T-helper 1 cell treated with Interleukin-12 subunit alpha and Interleukin-12 subunit beta and Interleukin-4 antibody, amounts not matched to agents 30 μg/mL and 1 μg/mL, for 36 hours (primary cell): ENCODE measurements around the gene CDKAL1.

Source experiments
- H3K27ac Mint-ChIP-seq: one replicate; pipeline ENCODE4 v1.8.0; 2021; ENCODE audit warnings: mild to moderate bottlenecking, mixed read lengths
- H3K27me3 Mint-ChIP-seq: one replicate; pipeline ENCODE4 v1.8.0; 2021; ENCODE audit warnings: low read depth, mixed read lengths
- H3K36me3 Mint-ChIP-seq: one replicate; pipeline ENCODE4 v1.8.0; 2021; ENCODE audit warnings: low read depth, mixed read lengths
- H3K4me1 Mint-ChIP-seq: one replicate; pipeline ENCODE4 v1.8.0; 2021; ENCODE audit warnings: low read depth, mixed read lengths
- H3K4me3 Mint-ChIP-seq: one replicate; pipeline ENCODE4 v1.8.0; 2021; ENCODE audit warnings: mild to moderate bottlenecking, moderate library complexity, mixed read lengths
- H3K9me3 Mint-ChIP-seq: one replicate; pipeline ENCODE4 v1.8.0; 2021; ENCODE audit warnings: mixed read lengths

CDKAL1 gene

GRCh38 chr6:20678831-20679352 is 144.6 kb downstream of the CDKAL1 start:
- H3K27ac Mint-ChIP-seq = no peak overlapping the region
- no peaks in the 10 kb centered on the region for H3K9me3 Mint-ChIP-seq
- peaks cover 12% of the 10 kb centered on the region for H3K4me1 Mint-ChIP-seq
- no peak overlapping the region for H3K4me3 Mint-ChIP-seq
- H3K36me3 Mint-ChIP-seq = peaks cover 9% of the 10 kb centered on the region
- no peaks in the 10 kb centered on the region for H3K27me3 Mint-ChIP-seq

GRCh38 chr6:20680697-20681165 is 146.5 kb downstream of the CDKAL1 start:
- H3K4me3 Mint-ChIP-seq = no peak overlapping the region
- H3K27me3 Mint-ChIP-seq = no peaks in the 10 kb centered on the region
- H3K36me3 Mint-ChIP-seq = peaks cover 9% of the 10 kb centered on the region
- H3K4me1 Mint-ChIP-seq = peaks cover 12% of the 10 kb centered on the region
- peak overlapping the region; percentile 55 for H3K27ac Mint-ChIP-seq
- no peaks in the 10 kb centered on the region for H3K9me3 Mint-ChIP-seq

- Mint-ChIP-seq H3K9me3 (no peaks in the 10 kb centered on the region), H3K27me3 (no peaks in the 10 kb centered on the region), H3K36me3 (peaks cover 9% of the 10 kb centered on the region), H3K4me3 (no peak overlapping the region), H3K4me1 (peaks cover 12% of the 10 kb centered on the region), H3K27ac (peak overlapping the region; percentile 55)
Observed at GRCh38 chr6:20681243-20681684, 147.0 kb downstream of the CDKAL1 start.

GRCh38 chr6:20684474-20684873 is 150.2 kb downstream of the CDKAL1 start:
- Mint-ChIP-seq H3K4me1 (peaks cover 16% of the 10 kb centered on the region), H3K27me3 (no peaks in the 10 kb centered on the region), H3K36me3 (peaks cover 2% of the 10 kb centered on the region), H3K4me3 (no peak overlapping the region), H3K9me3 (no peaks in the 10 kb centered on the region), H3K27ac (no peak overlapping the region)

GRCh38 chr6:20686142-20686541 is 151.9 kb downstream of the CDKAL1 start:
- Mint-ChIP-seq H3K4me1 (peaks cover 9% of the 10 kb centered on the region), H3K9me3 (no peaks in the 10 kb centered on the region), H3K4me3 (no peak overlapping the region), H3K27me3 (no peaks in the 10 kb centered on the region), H3K27ac (no peak overlapping the region), H3K36me3 (peaks cover 2% of the 10 kb centered on the region)

- Mint-ChIP-seq H3K9me3 (no peaks in the 10 kb centered on the region), H3K36me3 (peaks cover 2% of the 10 kb centered on the region)
Observed at GRCh38 chr6:20687494-20687893, 153.2 kb downstream of the CDKAL1 start.

GRCh38 chr6:20688710-20689500 is 154.6 kb downstream of the CDKAL1 start:
- Mint-ChIP-seq H3K27ac (no peak overlapping the region), H3K9me3 (no peaks in the 10 kb centered on the region), H3K4me3 (peak overlapping the region; percentile 37), H3K4me1 (peaks cover 9% of the 10 kb centered on the region), H3K36me3 (no peaks in the 10 kb centered on the region), H3K27me3 (no peaks in the 10 kb centered on the region)

More at GRCh38 chr6:20687494-20687893, 153.2 kb downstream of the CDKAL1 start:
- Mint-ChIP-seq H3K4me1 (peaks cover 7% of the 10 kb centered on the region), H3K27me3 (no peaks in the 10 kb centered on the region), H3K27ac (no peak overlapping the region), H3K4me3 (no peak overlapping the region)

GRCh38 chr6:20691185-20691584 is 156.9 kb downstream of the CDKAL1 start:
- Mint-ChIP-seq H3K4me1 (peaks cover 9% of the 10 kb centered on the region), H3K36me3 (no peaks in the 10 kb centered on the region), H3K27me3 (no peaks in the 10 kb centered on the region), H3K27ac (no peak overlapping the region), H3K4me3 (no peak overlapping the region), H3K9me3 (no peaks in the 10 kb centered on the region)

GRCh38 chr6:20692023-20692422 is 157.8 kb downstream of the CDKAL1 start:
- Mint-ChIP-seq H3K4me1 (peaks cover 9% of the 10 kb centered on the region), H3K36me3 (peaks cover 4% of the 10 kb centered on the region), H3K27me3 (no peaks in the 10 kb centered on the region), H3K9me3 (no peaks in the 10 kb centered on the region), H3K27ac (no peak overlapping the region), H3K4me3 (no peak overlapping the region)

- H3K27me3 Mint-ChIP-seq = no peaks in the 10 kb centered on the region
- no peak overlapping the region for H3K27ac Mint-ChIP-seq
- H3K4me1 Mint-ChIP-seq = peaks cover 6% of the 10 kb centered on the region
- H3K9me3 Mint-ChIP-seq = no peaks in the 10 kb centered on the region
- H3K36me3 Mint-ChIP-seq = peaks cover 4% of the 10 kb centered on the region
- H3K4me3 Mint-ChIP-seq = no peak overlapping the region
Observed at GRCh38 chr6:20693466-20694063, 159.3 kb downstream of the CDKAL1 start.

- Mint-ChIP-seq H3K4me3 (no peak overlapping the region), H3K4me1 (peaks cover 5% of the 10 kb centered on the region), H3K9me3 (no peaks in the 10 kb centered on the region), H3K27ac (no peak overlapping the region), H3K27me3 (no peaks in the 10 kb centered on the region), H3K36me3 (peaks cover 4% of the 10 kb centered on the region)
Observed at GRCh38 chr6:20696676-20697075, 162.4 kb downstream of the CDKAL1 start.

- no peak overlapping the region for H3K4me3 Mint-ChIP-seq
- peaks cover 4% of the 10 kb centered on the region for H3K36me3 Mint-ChIP-seq
- peaks cover 6% of the 10 kb centered on the region for H3K4me1 Mint-ChIP-seq
- H3K27ac Mint-ChIP-seq = no peak overlapping the region
- no peaks in the 10 kb centered on the region for H3K9me3 Mint-ChIP-seq
- H3K27me3 Mint-ChIP-seq = no peaks in the 10 kb centered on the region
Observed at GRCh38 chr6:20698675-20699074, 164.4 kb downstream of the CDKAL1 start.

GRCh38 chr6:20699402-20699801 is 165.1 kb downstream of the CDKAL1 start:
- Mint-ChIP-seq H3K27me3 (no peaks in the 10 kb centered on the region), H3K36me3 (peaks cover 4% of the 10 kb centered on the region), H3K27ac (no peak overlapping the region), H3K4me1 (peaks cover 6% of the 10 kb centered on the region), H3K9me3 (no peaks in the 10 kb centered on the region), H3K4me3 (no peak overlapping the region)

GRCh38 chr6:20700375-20700774 is 166.1 kb downstream of the CDKAL1 start:
- H3K4me1 Mint-ChIP-seq = peaks cover 7% of the 10 kb centered on the region

GRCh38 chr6:20702366-20702765 is 168.1 kb downstream of the CDKAL1 start:
- no peak overlapping the region for H3K4me3 Mint-ChIP-seq
- no peaks in the 10 kb centered on the region for H3K27me3 Mint-ChIP-seq

More at GRCh38 chr6:20700375-20700774, 166.1 kb downstream of the CDKAL1 start:
- Mint-ChIP-seq H3K36me3 (peaks cover 5% of the 10 kb centered on the region), H3K27me3 (no peaks in the 10 kb centered on the region), H3K27ac (no peak overlapping the region), H3K4me3 (no peak overlapping the region), H3K9me3 (no peaks in the 10 kb centered on the region)

More at GRCh38 chr6:20702366-20702765, 168.1 kb downstream of the CDKAL1 start:
- Mint-ChIP-seq H3K36me3 (peaks cover 1% of the 10 kb centered on the region), H3K4me1 (peaks cover 13% of the 10 kb centered on the region), H3K9me3 (no peaks in the 10 kb centered on the region), H3K27ac (no peak overlapping the region)
